A673 (cell line): Measurements from ENCODE around the gene GPR62. TPM values are rescaled to one million over a fixed set of nuclear protein-coding genes. Genes with fewer than 3 reads are reported as not detected.

Experiments used
- BruUV-seq: library from RNA; stranded (reverse); fragments of 400-500 nt; replicated peaks from 2 replicates; lab custom pipeline; 2021; lab: Mats Ljungman, UMichigan
- CTCF ChIA-PET: fragments of 300-600 bp; sonication (Branson Sonifier 250); formaldehyde crosslinking; loops from one replicate; lab custom pipeline; 2022; ENCODE audit warnings: antibody characterized with exemption; lab: Charles Lee
- POLR2A ChIA-PET: fragments of 300-600 bp; sonication (Branson Sonifier 250); formaldehyde crosslinking; loops from one replicate; lab custom pipeline; 2022; ENCODE audit warnings: antibody characterized with exemption; ENCODE audit not compliant: low non-redundant PET; lab: Charles Lee
- DNase-seq: peaks from one replicate; pipeline ENCODE4 v3.0.0-alpha.2; 2015; ENCODE audit warnings: low spot score
- H3K27ac ChIP-seq: fragments of 200-600 bp; sonication (generic); 2 replicates; pipeline ENCODE4 v1.5.1; 2016; ENCODE audit warnings: mixed run types, low read depth, mild to moderate bottlenecking, mixed read lengths, antibody characterized with exemption, low read length; ENCODE audit not compliant: poor library complexity, severe bottlenecking
- H3K27me3 ChIP-seq: fragments of 200-600 bp; sonication (generic); replicated peaks from 2 replicates; pipeline ENCODE4 v1.6.1; 2017; ENCODE audit warnings: mixed run types, low read depth, mild to moderate bottlenecking, mixed read lengths, antibody characterized with exemption, low read length; ENCODE audit not compliant: insufficient read depth, poor library complexity
- H3K36me3 ChIP-seq: fragments of 200-600 bp; sonication (generic); 2 replicates; pipeline ENCODE4 v1.6.1; 2016; ENCODE audit warnings: mixed run types, mild to moderate bottlenecking, mixed read lengths, antibody characterized with exemption, low read length; ENCODE audit not compliant: insufficient read depth, poor library complexity, severe bottlenecking
- H3K4me1 ChIP-seq: fragments of 200-600 bp; sonication (generic); 2 replicates; pipeline ENCODE4 v1.6.1; 2017; ENCODE audit warnings: mixed run types, mild to moderate bottlenecking, mixed read lengths, antibody characterized with exemption, low read length; ENCODE audit not compliant: insufficient read depth, poor library complexity, severe bottlenecking
- H3K4me3 ChIP-seq: fragments of 200-600 bp; sonication (generic); 2 replicates; pipeline ENCODE4 v1.5.1; 2016; ENCODE audit warnings: low read depth, mixed run types, mild to moderate bottlenecking, mixed read lengths, low read length; ENCODE audit not compliant: poor library complexity, severe bottlenecking
- H3K9me3 ChIP-seq: fragments of 200-600 bp; sonication (generic); 2 replicates; pipeline ENCODE4 v1.6.1; 2016; ENCODE audit warnings: mixed run types, low read depth, mild to moderate bottlenecking, mixed read lengths, antibody characterized with exemption, low read length; ENCODE audit not compliant: poor library complexity, severe bottlenecking
- CTCF ChIP-seq: fragments of 300-800, 200-600 bp; sonication (generic); conservative IDR thresholded peaks from 2 replicates; pipeline ENCODE4 v1.5.1; 2017; ENCODE audit warnings: low read depth, mild to moderate bottlenecking, antibody characterized with exemption, low read length, moderate library complexity, mixed read lengths
- EZH2 ChIP-seq: fragments of 200-600 bp; sonication (generic); IDR thresholded peaks from 2 replicates; pipeline ENCODE4 v1.6.1; 2017; ENCODE audit warnings: borderline replicate concordance, low read depth, mild to moderate bottlenecking, mixed read lengths, antibody characterized with exemption, low read length; ENCODE audit not compliant: poor library complexity, severe bottlenecking
- intact Hi-C: fragments of 100-400 bp; cut with micrococcal nuclease; formaldehyde crosslinking; loops from one replicate; pipeline ENCODE4 v1.10.0; 2022; ENCODE audit not compliant: unreplicated experiment
- total RNA-seq: library from RNA; stranded (reverse); gene quantifications from 2 replicates; pipeline ENCODE4 v1.2.3, GENCODE V29; 2021

GPR62 gene
- total RNA-seq, 1 experiment from 2014 or later: not detected

- H3K27ac ChIP-seq: no peak overlapping the region
- intact Hi-C loops: no loop called here
- no peak for TF ChIP-seq EZH2
- no peak for TF ChIP-seq CTCF
- H3K36me3 ChIP-seq: no peaks in the 10 kb centered on the region
- no peak for DNase-seq
- H3K9me3 ChIP-seq: no peaks in the 10 kb centered on the region
- BruUV-seq: no TSS peak
- H3K4me3 ChIP-seq: no peak overlapping the region
- ChIA-PET CTCF (no interaction called here), POLR2A (no interaction called here)
- no peaks in the 10 kb centered on the region for H3K27me3 ChIP-seq
- no peaks in the 10 kb centered on the region for H3K4me1 ChIP-seq
Observed at GRCh38 chr3:51948016-51948580, 7.1 kb upstream of the GPR62 start.

- no peak overlapping the region for H3K27ac ChIP-seq
- POLR2A ChIA-PET: no interaction called here
Observed at GRCh38 chr3:51949121-51949520, 6.1 kb upstream of the GPR62 start.

GRCh38 chr3:51950899-51951298, 4.3 kb upstream of the GPR62 start:
- DNase-seq: no peak
- BruUV-seq: no TSS peak
- no peak overlapping the region for H3K4me3 ChIP-seq
- no peak overlapping the region for H3K27ac ChIP-seq
- H3K9me3 ChIP-seq: no peaks in the 10 kb centered on the region
- H3K27me3 ChIP-seq: no peaks in the 10 kb centered on the region
- TF ChIP-seq CTCF (no peak), EZH2 (no peak)
- CTCF ChIA-PET: no interaction called here
- intact Hi-C loops: no loop called here
- POLR2A ChIA-PET: no interaction called here
- no peaks in the 10 kb centered on the region for H3K36me3 ChIP-seq
- no peaks in the 10 kb centered on the region for H3K4me1 ChIP-seq

More at GRCh38 chr3:51949121-51949520, 6.1 kb upstream of the GPR62 start:
- H3K9me3 ChIP-seq: no peaks in the 10 kb centered on the region
- H3K36me3 ChIP-seq: no peaks in the 10 kb centered on the region
- CTCF ChIA-PET: no interaction called here
- no TSS peak for BruUV-seq
- H3K4me1 ChIP-seq: no peaks in the 10 kb centered on the region
- H3K4me3 ChIP-seq: no peak overlapping the region
- TF ChIP-seq CTCF: no peak
- TF ChIP-seq EZH2: no peak
- no peak for DNase-seq
- intact Hi-C loops: no loop called here
- no peaks in the 10 kb centered on the region for H3K27me3 ChIP-seq
